COR-L47 (cell line): ENCODE measurements around the gene SIDT2.

Experiments used
- DNase-seq: peaks from one replicate; lab custom pipeline; 2025; lab: John Stamatoyannopoulos, UW

The SIDT2 gene

GRCh38 chr11:117222991-117223740, 44.6 kb downstream of the SIDT2 start:
- DNase-seq: no peak

- no peak for DNase-seq
Measured at GRCh38 chr11:117223741-117224689, 45.5 kb downstream of the SIDT2 start.

DNA sequence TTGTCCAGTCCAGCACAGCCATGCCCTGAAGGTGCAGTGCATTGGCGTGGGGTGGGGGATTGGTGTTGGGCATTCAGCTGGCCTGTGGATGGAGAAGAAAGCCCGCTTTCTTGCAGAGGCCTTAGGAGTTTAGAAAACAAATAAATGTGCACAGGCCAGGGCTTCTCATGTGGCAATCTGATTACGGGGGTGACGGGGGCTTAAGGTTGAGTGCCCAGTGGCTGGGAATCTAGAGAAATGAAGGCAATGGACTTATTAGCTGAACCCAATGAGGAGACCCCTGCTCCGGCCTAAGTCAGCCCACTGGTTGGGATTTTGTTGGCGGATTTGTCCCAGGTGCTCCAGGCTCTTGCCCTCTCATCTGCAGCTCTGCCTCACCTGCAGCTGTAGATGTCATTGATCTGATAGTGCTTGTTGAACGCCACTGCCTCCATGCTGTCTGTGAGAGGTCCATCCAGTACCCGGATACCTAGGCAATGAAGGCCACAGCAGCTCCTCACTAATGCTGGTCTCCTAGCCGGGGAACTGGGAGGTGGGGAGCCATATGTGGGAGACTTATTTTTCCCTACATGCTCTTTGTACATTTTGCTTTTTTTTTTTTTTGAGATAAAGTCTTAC, 47.1 kb downstream of the SIDT2 start:
- DNase-seq: no peak

GRCh38 chr11:117226388-117227385, 48.1 kb downstream of the SIDT2 start:
- peak; percentile 56 for DNase-seq

- no peak for DNase-seq
Measured at GRCh38 chr11:117228091-117228490, 49.5 kb downstream of the SIDT2 start.

DNA sequence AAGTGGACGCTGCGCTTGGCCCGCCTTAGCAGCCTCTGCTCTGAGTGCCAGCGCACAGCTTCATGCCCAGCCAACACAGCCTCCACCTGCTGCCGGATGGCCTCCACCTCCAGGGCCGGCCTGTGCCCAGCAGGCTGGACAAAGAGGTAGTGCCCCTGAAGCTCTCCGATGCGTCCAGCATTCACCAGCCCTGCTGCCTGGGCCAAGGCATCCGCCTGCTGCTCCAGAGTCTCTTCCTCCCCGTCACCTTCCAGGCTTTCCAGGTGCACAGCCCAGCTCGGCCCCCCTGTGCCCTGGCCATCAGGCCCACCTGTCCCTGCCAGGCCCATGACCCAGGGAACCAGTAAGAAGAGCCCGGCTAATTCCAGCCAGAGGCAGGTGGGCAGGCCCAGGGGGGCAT, 50.9 kb downstream of the SIDT2 start:
- DNase-seq: no peak

DNA sequence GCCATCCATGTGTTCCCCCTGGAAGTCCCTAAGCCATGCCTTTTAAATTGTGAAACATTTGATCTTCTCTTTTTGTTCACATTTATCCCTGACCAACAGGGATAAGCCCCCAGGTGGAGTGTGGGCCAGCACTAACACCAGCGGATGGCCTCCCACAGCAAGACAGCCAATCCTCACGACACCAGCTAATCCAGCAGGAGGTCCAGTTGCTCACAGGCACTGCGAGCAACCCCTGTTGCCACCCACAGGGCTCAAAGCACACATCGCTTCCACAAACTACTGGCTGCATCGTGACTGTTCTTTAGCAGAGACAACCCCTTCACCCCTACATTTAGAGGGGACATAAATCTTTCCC, 51.4 kb downstream of the SIDT2 start:
- no peak for DNase-seq

- DNase-seq: no peak
Measured at GRCh38 chr11:117230286-117230961, 51.9 kb downstream of the SIDT2 start.

DNA sequence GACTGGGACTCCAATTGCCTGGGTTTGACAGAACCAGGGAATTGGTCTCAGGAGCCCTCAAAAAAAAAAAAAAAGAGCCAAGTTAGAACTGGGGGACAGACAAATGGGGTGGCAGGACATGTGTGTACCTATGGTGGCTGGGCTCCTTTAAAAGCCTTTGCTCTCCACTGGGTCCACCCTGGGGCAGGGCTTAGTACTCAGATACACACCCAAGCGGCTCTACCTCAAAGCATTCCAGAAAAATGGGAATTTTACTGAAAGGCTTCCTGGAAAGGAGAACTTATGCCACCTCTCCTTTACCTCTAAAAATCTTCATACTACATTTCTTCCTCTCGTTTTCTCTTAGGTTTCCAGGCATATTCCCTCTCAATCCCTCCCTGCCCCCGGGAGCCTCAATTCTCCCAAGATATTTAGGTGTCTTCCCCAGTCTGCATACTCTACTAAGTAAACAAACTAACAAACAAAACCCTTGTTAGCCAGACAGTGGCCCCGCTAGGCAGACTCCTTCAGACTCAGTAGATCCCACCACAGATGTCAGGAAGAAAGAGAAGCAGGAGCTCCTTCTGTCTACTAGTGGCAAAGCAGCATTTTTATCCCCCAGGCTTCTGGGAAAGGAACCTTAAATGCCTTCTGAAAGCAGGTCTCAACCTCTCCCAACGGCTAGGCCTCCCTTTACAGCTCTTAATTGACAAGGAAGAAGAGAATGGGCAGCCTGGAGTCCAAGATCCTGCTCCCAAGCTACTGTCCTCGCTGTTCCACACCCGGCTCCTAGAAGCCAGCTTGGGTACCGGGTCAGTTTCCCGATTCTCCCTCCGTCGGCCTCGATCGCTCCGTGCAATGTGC, 52.7 kb downstream of the SIDT2 start:
- DNase-seq: no peak

GRCh38 chr11:117231842-117232091, 53.2 kb downstream of the SIDT2 start, which contains the start of gene PCSK7:
PCSK7 (minus strand) TSS chr11:117232073; CDS start chr11:117229844, 2,229 bp downstream.
- no peak for DNase-seq

DNA sequence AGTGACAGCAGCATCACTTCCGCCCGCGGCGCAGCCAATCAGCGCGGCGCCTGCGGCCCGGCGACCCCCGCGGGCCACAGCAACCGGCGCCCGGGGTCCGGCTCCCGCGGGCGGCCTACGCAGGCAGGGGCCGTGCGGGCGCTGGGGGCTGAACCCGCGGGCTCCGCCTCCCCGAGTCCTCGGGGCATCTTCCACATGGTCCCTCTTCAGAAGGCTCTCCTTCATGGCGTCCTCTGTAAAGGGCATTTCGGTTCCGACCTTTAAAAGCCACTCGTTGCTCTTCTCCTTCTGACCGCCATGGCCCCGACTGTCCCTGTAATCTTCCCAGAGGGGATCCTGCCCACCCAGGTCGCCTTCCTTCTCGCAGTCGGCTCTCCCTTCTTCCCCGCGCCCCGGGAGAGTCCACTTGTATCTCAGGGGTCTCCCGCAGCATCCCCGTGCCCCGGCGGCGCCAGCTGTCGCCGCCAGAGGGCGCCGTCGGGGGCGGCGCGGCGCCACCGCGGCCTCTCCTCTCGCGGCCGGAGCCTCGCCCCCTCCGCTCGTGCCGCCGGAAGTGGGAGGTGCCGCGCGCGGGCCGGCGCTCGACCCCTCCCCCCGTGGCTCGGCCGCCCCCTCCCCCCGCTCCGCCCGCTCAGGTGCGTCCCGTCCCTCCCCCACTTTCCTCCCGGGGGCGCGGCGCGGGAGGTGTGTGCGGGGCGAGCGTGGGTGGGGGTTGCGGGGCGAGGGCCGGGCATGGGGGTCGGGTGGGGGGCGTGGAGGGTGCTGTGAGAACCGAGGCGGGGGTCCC, 53.7 kb downstream of the SIDT2 start, which contains the start of gene RNF214:
RNF214 (plus strand) TSS at position 580 of the 787 bp plus-strand sequence. CDS start 1,602 bp downstream, outside the sequence.
- DNase-seq: peak; percentile 74

DNA sequence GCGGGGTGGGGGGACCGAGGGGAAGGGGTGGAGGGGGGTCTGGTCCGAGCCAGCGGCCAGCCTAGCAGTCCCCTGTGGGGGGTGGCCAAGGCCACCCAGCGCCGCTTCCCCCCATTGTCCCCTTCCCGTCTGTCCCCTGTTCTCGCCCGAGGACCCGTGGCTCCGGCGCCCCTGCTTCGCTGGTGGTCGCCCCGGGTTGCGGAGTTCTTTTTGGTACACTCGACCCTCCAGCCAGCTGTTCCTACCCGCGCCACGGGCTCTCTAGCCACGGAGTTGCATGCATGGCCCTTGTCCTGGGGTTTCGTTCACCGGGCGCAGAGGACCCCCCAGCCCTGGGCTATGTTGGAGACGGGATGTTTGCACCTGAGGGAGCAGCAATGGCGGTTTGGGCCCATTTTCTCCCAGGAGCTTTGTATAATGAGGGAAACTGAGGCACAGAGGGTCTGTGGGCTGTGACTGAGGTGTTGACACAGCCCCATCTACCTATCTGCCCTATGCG, 54.4 kb downstream of the SIDT2 start:
- no peak for DNase-seq

- no peak for DNase-seq
Measured at GRCh38 chr11:117238221-117238620, 59.7 kb downstream of the SIDT2 start.

DNA sequence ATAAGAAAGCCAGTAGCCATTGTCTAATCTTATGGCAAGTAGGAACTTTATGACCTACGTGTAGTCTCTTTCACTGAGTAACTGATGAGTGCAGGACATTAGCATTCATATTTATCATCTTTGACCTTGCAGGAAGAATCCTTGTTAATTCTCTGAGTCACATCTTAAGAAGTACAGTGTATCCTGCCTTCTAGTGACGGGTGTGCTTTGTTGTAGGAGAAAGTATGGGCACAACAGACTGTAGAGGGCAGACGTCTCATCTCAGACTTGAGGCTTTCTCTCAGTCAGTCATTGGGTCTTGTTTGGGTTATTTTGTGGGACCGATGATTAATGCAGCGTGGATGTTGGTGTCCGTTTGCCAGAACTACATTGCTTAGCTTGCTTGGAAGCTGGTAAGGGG, 60.8 kb downstream of the SIDT2 start:
- no peak for DNase-seq
